GM12892 (cell line): ENCODE data around the gene VWA7.

Experiments
- POLR2A ChIP-seq: IDR thresholded peaks from 2 replicates; pipeline ENCODE4 v1.6.1; 2011; ENCODE audit warnings: low read depth, low read length, control low read depth
- POLR2AphosphoS5 ChIP-seq: IDR thresholded peaks from 2 replicates; pipeline ENCODE4 v1.6.1; 2011; ENCODE audit warnings: low read depth, low read length, control low read depth
- TAF1 ChIP-seq: IDR thresholded peaks from 2 replicates; pipeline ENCODE4 v1.6.1; 2011; ENCODE audit warnings: low read depth, mild to moderate bottlenecking, control low read depth, low read length, borderline replicate concordance

- TF ChIP-seq POLR2A, result no peak
- no peak for TF ChIP-seq POLR2AphosphoS5
- TF ChIP-seq TAF1, result no peak
These were observed 58.1 kb downstream of the VWA7 start for GRCh38 chr6:31719001-31719400.
